HepG2 (cell line): ENCODE data around the gene DNM3. TPM values are rescaled to one million over a fixed set of nuclear protein-coding genes. Genes with fewer than 3 reads are reported as not detected.

Experiments used
- ATAC-seq: fragments of 200-7000 bp; cut with Tn5 transposase; 3 replicates; pipeline ENCODE4 v1.9.1; 2020; ENCODE audit warnings: mild to moderate bottlenecking, moderate library complexity
- BruUV-seq: library from RNA; stranded (reverse); fragments of 400-500 nt; replicated peaks from 2 replicates; lab custom pipeline; 2021; lab: Mats Ljungman, UMichigan
- CTCF ChIA-PET: fragments of 300-600 bp; formaldehyde crosslinking; extraction: SDS; loops from one replicate; lab custom pipeline; 2021; ENCODE audit warnings: low total read pairs, inconsistent platforms, low intra/inter-chr PET ratio; lab: Yijun Ruan, JAX
- POLR2A ChIA-PET: fragments of 350-600 bp; sonication (Branson Sonifier 250); formaldehyde crosslinking; loops from one replicate; lab custom pipeline; 2020; ENCODE audit warnings: antibody characterized with exemption, inconsistent platforms; lab: Yijun Ruan, JAX
- DNase-seq: peaks from one replicate; pipeline ENCODE4 v3.0.0-alpha.2; 2015; ENCODE audit warnings: low spot score
- FAIRE-seq: peaks from 3 replicates; lab custom pipeline; 2011; peaks lifted over from hg19 to GRCh38; lab: Jason Lieb, UNC
- H2AFZ ChIP-seq: one replicate; pipeline ENCODE4 v1.6.1; 2011; ENCODE audit warnings: low read length, inconsistent platforms
- H3K27ac ChIP-seq: fragments of 300-600 bp; 3 replicates; pipeline ENCODE4 v1.8.0; 2011; ENCODE audit warnings: mixed run types, mild to moderate bottlenecking, mixed read lengths, low read length, inconsistent platforms; ENCODE audit not compliant: insufficient read depth; ENCODE audit errors: extremely low read length
- H3K27me3 ChIP-seq, 2 experiments: fragments of 200-600 bp in 1 of 2; 2 replicates in 1 of 2; 3 replicates in 1 of 2; pipeline versions ENCODE4 v1.6.0 to v1.8.0; 2011; ENCODE audit warnings: low read length in 2 of 2, mild to moderate bottlenecking in 2 of 2, moderate library complexity in 2 of 2, inconsistent platforms in 1 of 2; ENCODE audit not compliant: insufficient read depth in 2 of 2, control insufficient read depth in 1 of 2
- H3K36me3 ChIP-seq, 2 experiments: fragments of 200-600 bp in 1 of 2; replicated peaks in 1 of 2; 2 replicates in 1 of 2; 3 replicates in 1 of 2; pipeline versions ENCODE4 v1.5.1 to v1.8.0; 2011; ENCODE audit warnings: low read length in 2 of 2, inconsistent platforms in 1 of 2; ENCODE audit not compliant: insufficient read depth in 2 of 2, control insufficient read depth in 1 of 2
- H3K4me1 ChIP-seq: 2 replicates; pipeline ENCODE4 v1.5.1; 2012; ENCODE audit warnings: low read length, inconsistent platforms; ENCODE audit not compliant: insufficient read depth
- H3K4me2 ChIP-seq: 2 replicates; pipeline ENCODE4 v1.6.0; 2011; ENCODE audit warnings: low read depth, low read length, inconsistent platforms
- H3K4me3 ChIP-seq, 3 experiments: fragments of 200-600 bp in 1 of 3; sonication (generic), shearing (Covaris generic) in 1 of 3; replicated peaks in 1 of 3; 2 replicates each; pipeline ENCODE4 v1.5.1; 2011 to 2016; ENCODE audit warnings: low read length in 3 of 3, inconsistent platforms in 2 of 3, low read depth in 2 of 3, mild to moderate bottlenecking in 2 of 3, control low read depth in 1 of 3, mixed read lengths in 1 of 3; ENCODE audit not compliant: insufficient read depth in 1 of 3
- H3K79me2 ChIP-seq: one replicate; pipeline ENCODE4 v1.6.1; 2011; ENCODE audit warnings: low read length, inconsistent platforms; ENCODE audit not compliant: insufficient read depth
- H3K9ac ChIP-seq: 2 replicates; pipeline ENCODE4 v1.6.0; 2011; ENCODE audit warnings: mild to moderate bottlenecking, low read depth, low read length, inconsistent platforms; ENCODE audit not compliant: insufficient read depth
- H3K9me3 ChIP-seq: 2 replicates; pipeline ENCODE4 v1.5.1; 2012; ENCODE audit warnings: mild to moderate bottlenecking, low read length
- H4K20me1 ChIP-seq: 2 replicates; pipeline ENCODE4 v1.6.0; 2011; ENCODE audit warnings: inconsistent platforms, mild to moderate bottlenecking, low read length, moderate library complexity; ENCODE audit not compliant: insufficient read depth
- ARNT ChIP-seq: fragments of 450-650 bp; IDR thresholded peaks from 2 replicates; pipeline ENCODE4 v1.6.1; 2017
- CBX1 ChIP-seq: IDR thresholded peaks from one replicate; pipeline ENCODE4 v1.6.1; 2016; ENCODE audit warnings: antibody characterized with exemption, low read depth
- CHCHD3 ChIP-seq: sonication (generic); formaldehyde crosslinking; IDR thresholded peaks from 2 replicates; pipeline ENCODE4 v1.8.0; 2022; ENCODE audit warnings: mild to moderate bottlenecking, missing genetic modification reagents, moderate library complexity
- DR1 ChIP-seq: sonication (generic); formaldehyde crosslinking; IDR thresholded peaks from 2 replicates; pipeline ENCODE4 v1.8.0; 2021; ENCODE audit warnings: mild to moderate bottlenecking, missing genetic modification reagents, inconsistent platforms
- FOSL1 ChIP-seq: sonication (generic); formaldehyde crosslinking; IDR thresholded peaks from 2 replicates; pipeline ENCODE4 v1.9.0; 2021; ENCODE audit warnings: missing genetic modification reagents, borderline replicate concordance
- FOSL2 ChIP-seq: sonication (generic); formaldehyde crosslinking; IDR thresholded peaks from 2 replicates; pipeline ENCODE4 v1.4.0; 2020; ENCODE audit warnings: missing genetic modification reagents
- HOXA7 ChIP-seq: sonication (generic); formaldehyde crosslinking; IDR thresholded peaks from 2 replicates; pipeline ENCODE4 v1.8.1; 2022; ENCODE audit warnings: mild to moderate bottlenecking, missing genetic modification reagents, moderate library complexity
- KAT8 ChIP-seq: IDR thresholded peaks from 2 replicates; pipeline ENCODE4 v1.6.1; 2016; ENCODE audit warnings: missing genetic modification reagents, missing compliant biosample characterization
- POLR2A ChIP-seq, 2 experiments: IDR thresholded peaks; 2 replicates each; pipeline ENCODE4 v1.6.1; 2011; ENCODE audit warnings: low read depth in 2 of 2, low read length in 2 of 2, mild to moderate bottlenecking in 1 of 2, moderate library complexity in 1 of 2; ENCODE audit not compliant: insufficient read depth in 1 of 2
- POLR2AphosphoS2 ChIP-seq: IDR thresholded peaks from 2 replicates; pipeline ENCODE4 v1.6.1; 2011; ENCODE audit warnings: low read depth, low read length, improper control_type of control experiment
- SETDB1 ChIP-seq: sonication (generic); formaldehyde crosslinking; IDR thresholded peaks from 2 replicates; pipeline ENCODE4 v1.5.1; 2020; ENCODE audit warnings: missing genetic modification reagents, mild to moderate bottlenecking, borderline replicate concordance
- SMAD3 ChIP-seq: sonication (generic); formaldehyde crosslinking; IDR thresholded peaks from 2 replicates; pipeline ENCODE4 v1.4.0; 2020; ENCODE audit warnings: missing genetic modification reagents
- YEATS4 ChIP-seq: sonication (generic); formaldehyde crosslinking; IDR thresholded peaks from 2 replicates; pipeline ENCODE4 v1.4.0; 2020; ENCODE audit warnings: missing genetic modification reagents, borderline replicate concordance
- ZBTB42 ChIP-seq: sonication (generic); formaldehyde crosslinking; IDR thresholded peaks from 2 replicates; pipeline ENCODE4 v1.5.0; 2020; ENCODE audit warnings: mild to moderate bottlenecking, missing genetic modification reagents
- ZNF20 ChIP-seq: sonication (generic); formaldehyde crosslinking; IDR thresholded peaks from 2 replicates; pipeline ENCODE4 v1.4.0; 2020; ENCODE audit warnings: mild to moderate bottlenecking, moderate library complexity, missing genetic modification reagents
- ZNF224 ChIP-seq: sonication (generic); formaldehyde crosslinking; IDR thresholded peaks from 2 replicates; pipeline ENCODE4 v1.5.0; 2020; ENCODE audit warnings: mild to moderate bottlenecking, missing genetic modification reagents
- ZNF543 ChIP-seq: sonication (generic); formaldehyde crosslinking; IDR thresholded peaks from 2 replicates; pipeline ENCODE4 v1.4.0; 2020; ENCODE audit warnings: mild to moderate bottlenecking, missing genetic modification reagents
- ZSCAN25 ChIP-seq: sonication (generic); formaldehyde crosslinking; IDR thresholded peaks from 2 replicates; pipeline ENCODE4 v1.8.0; 2022; ENCODE audit warnings: mild to moderate bottlenecking, missing genetic modification reagents
- whole genome bisulfite sequencing: methylation state at CpG from one replicate; pipeline ENCODE4 v1.1.6; 2017; ENCODE audit warnings: low lambda C conversion rate; 5-methylcytosine and 5-hydroxymethylcytosine counted together
- in situ Hi-C: cut with HindIII; loops from 2 replicates; pipeline ENCODE4 v1.10.0; 2017; ENCODE audit warnings: low pct_unique_long_range_greater_than_20kb; ENCODE audit not compliant: extremely low pct_ligation_motif_present
- intact Hi-C: fragments of 100-400 bp; cut with micrococcal nuclease; formaldehyde crosslinking; loops from one replicate; pipeline ENCODE4 v1.10.0; 2022; ENCODE audit not compliant: unreplicated experiment
- polyA plus RNA-seq, 8 experiments: library from polyadenylated mRNA; depleted of rRNA in 3 of 8; stranded (reverse) in 7 of 8; unstranded in 1 of 8; fragments of >200 nt; fragmentation: Illumina TruSeq in 4 of 8; extraction: Trizol in 4 of 8; gene quantifications; 2 replicates each; pipeline versions ENCODE4 v1.2.1 to v1.2.3, GENCODE V29; 2011 to 2016; ENCODE audit warnings: low read depth in 4 of 8, missing spikeins in 1 of 8, mixed read lengths in 1 of 8; ENCODE audit not compliant: insufficient read depth in 1 of 8
- total RNA-seq, 5 experiments: library from RNA; depleted of rRNA; stranded (reverse); fragments of >200 nt; fragmentation: Illumina TruSeq; extraction: Trizol; gene quantifications; 2 replicates each; pipeline ENCODE4 v1.2.3, GENCODE V29; 2016; ENCODE audit warnings: low read depth in 1 of 5
- TF ChIP-seq, protein P1 (sequence below): sonication (generic); formaldehyde crosslinking; IDR thresholded peaks from 2 replicates; pipeline ENCODE4 v1.5.1; 2020; ENCODE audit warnings: missing genetic modification reagents, mild to moderate bottlenecking, borderline replicate concordance
- TF ChIP-seq, protein P2 (sequence below): sonication (generic); formaldehyde crosslinking; IDR thresholded peaks from 2 replicates; pipeline ENCODE4 v1.4.0; 2020; ENCODE audit warnings: missing genetic modification reagents

Gene DNM3
- total and polyA plus RNA-seq, 2 of the 13 experiments (the other 11 are each of a cell fraction or from before 2014, with no cell fraction given), result 0.05 TPM; not detected in 1

DNA sequence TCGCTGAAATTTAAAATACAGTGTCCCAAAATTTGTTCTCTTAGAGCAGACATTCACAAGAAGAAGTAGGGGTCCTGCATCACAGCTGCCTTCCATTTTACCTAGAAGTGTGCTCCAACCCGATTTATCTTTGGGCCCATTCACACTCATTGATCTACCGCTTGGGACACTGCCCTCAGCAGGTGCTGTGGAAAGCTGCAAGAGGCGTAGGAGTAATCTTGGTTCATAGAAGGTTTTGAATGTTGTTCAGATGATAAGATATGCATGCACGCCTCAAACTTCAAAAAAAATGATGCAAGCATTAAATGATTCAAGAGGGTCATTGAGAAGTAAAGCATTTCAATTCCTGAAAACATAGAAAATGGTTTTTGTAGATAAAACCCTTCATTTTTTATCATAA, 560.6 kb downstream of the DNM3 start (continued):
- TF ChIP-seq, protein P1, sequence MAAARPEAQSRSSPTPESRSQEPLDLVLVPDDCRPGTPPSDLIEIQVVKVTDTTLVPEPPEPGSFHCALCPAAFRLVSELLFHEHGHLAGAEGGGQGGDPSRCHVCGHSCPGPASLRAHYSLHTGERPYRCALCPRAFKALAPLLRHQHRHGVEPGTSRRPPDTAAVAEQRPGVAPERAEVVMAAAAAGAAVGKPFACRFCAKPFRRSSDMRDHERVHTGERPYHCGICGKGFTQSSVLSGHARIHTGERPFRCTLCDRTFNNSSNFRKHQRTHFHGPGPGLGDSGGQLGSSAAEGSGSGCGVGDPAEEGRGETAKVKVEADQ (CRISPR knock-in tag), result no peak
- TF ChIP-seq ZNF224 (CRISPR knock-in tag), result no peak
- TF ChIP-seq, all 625 proteins: peak for 4

DNA sequence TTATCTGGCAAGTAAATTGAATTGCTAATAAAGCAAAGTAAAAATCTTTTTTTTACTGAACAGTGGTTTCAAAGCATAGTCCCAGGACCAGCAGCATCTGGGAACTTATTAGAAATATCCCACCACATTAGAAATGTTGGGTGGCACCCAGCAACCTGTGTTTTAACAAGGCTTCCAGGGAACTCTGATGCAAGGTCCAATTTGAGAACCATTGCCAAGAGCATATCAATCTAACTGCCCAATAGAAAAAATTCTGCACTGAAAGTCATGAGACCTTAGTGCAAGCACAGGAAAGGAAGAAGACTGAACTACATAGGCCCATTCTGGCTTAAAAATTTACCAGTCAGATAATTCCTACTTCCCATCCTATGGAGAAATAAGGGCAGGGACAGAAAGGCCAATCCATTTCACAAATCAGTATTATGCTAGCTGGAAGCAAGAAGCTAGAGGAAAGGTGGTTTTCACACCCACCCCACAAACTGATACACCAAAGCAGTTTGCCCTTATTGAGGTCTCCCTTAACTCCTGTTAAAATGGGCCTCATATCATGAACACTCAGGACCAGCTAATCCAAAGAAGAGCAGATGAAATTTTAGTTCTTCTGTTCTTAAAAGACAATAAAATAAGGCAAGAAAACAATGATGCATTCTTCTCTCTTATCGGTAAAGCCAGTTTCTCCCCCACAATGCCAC, 561.7 kb downstream of the DNM3 start:
- intact Hi-C loops (no loop called here), in situ Hi-C loops (no loop called here)
- H3K79me2 ChIP-seq, result no peaks in the 10 kb centered on the region
- H4K20me1 ChIP-seq, result no peaks in the 10 kb centered on the region
- ChIA-PET CTCF (no interaction called here), POLR2A (no interaction called here)
- no peak for DNase-seq
- H2AFZ ChIP-seq, result no peak overlapping the region
- peaks cover 15% of the 10 kb centered on the region for H3K4me1 ChIP-seq
- H3K9ac ChIP-seq, result no peak overlapping the region
- BruUV-seq, result no TSS peak
- H3K27ac ChIP-seq, result no peak overlapping the region
- no peak for FAIRE-seq
- ATAC-seq, result no peak
- H3K4me2 ChIP-seq, result no peak overlapping the region
- no peaks in the 10 kb centered on the region for H3K9me3 ChIP-seq
- 83% methylated on average over 1 of the region's 1 CpG for WGBS
- no peak overlapping the region for H3K4me3 ChIP-seq
- H3K36me3 ChIP-seq, result no peaks in the 10 kb centered on the region
- TF ChIP-seq HOXA7 (CRISPR knock-in tag) (no peak), ZNF20 (CRISPR knock-in tag) (no peak), YEATS4 (CRISPR knock-in tag) (no peak), SMAD3 (CRISPR knock-in tag) (no peak), FOSL1 (no peak), POLR2AphosphoS2 (no peak), FOSL2 (no peak), CBX1 (no peak), ZNF543 (CRISPR knock-in tag) (no peak), CHCHD3 (CRISPR knock-in tag) (no peak), POLR2A (IDR thresholded peaks at IDR 0.05; ENCODE audit: insufficient read depth in 1 of 2, low read depth in 2 of 2, low read length in 2 of 2) (no peak), KAT8 (CRISPR knock-in tag) (no peak), ZSCAN25 (CRISPR knock-in tag) (no peak), ARNT (no peak), DR1 (CRISPR knock-in tag) (no peak), SETDB1 (CRISPR knock-in tag) (no peak), ZBTB42 (CRISPR knock-in tag) (no peak)
- TF ChIP-seq, protein P2, sequence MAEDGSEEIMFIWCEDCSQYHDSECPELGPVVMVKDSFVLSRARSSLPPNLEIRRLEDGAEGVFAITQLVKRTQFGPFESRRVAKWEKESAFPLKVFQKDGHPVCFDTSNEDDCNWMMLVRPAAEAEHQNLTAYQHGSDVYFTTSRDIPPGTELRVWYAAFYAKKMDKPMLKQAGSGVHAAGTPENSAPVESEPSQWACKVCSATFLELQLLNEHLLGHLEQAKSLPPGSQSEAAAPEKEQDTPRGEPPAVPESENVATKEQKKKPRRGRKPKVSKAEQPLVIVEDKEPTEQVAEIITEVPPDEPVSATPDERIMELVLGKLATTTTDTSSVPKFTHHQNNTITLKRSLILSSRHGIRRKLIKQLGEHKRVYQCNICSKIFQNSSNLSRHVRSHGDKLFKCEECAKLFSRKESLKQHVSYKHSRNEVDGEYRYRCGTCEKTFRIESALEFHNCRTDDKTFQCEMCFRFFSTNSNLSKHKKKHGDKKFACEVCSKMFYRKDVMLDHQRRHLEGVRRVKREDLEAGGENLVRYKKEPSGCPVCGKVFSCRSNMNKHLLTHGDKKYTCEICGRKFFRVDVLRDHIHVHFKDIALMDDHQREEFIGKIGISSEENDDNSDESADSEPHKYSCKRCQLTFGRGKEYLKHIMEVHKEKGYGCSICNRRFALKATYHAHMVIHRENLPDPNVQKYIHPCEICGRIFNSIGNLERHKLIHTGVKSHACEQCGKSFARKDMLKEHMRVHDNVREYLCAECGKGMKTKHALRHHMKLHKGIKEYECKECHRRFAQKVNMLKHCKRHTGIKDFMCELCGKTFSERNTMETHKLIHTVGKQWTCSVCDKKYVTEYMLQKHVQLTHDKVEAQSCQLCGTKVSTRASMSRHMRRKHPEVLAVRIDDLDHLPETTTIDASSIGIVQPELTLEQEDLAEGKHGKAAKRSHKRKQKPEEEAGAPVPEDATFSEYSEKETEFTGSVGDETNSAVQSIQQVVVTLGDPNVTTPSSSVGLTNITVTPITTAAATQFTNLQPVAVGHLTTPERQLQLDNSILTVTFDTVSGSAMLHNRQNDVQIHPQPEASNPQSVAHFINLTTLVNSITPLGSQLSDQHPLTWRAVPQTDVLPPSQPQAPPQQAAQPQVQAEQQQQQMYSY (CRISPR knock-in tag), result no peak
- H3K27me3 ChIP-seq, result no peaks in the 10 kb centered on the region; a peak in 1 of 5 replicates
